Neural progenitor cell (in vitro differentiated cells): ENCODE measurements around the gene SDK1.

ENCODE experiments used
- EZH2 ChIP-seq: fragments of 200-600 bp; sonication (generic); IDR thresholded peaks from 2 replicates; pipeline ENCODE4 v1.6.1; 2017; ENCODE audit warnings: antibody characterized with exemption, mild to moderate bottlenecking, moderate library complexity
- EZH2phosphoT487 ChIP-seq: fragments of 200-600 bp; sonication (generic); IDR thresholded peaks from 2 replicates; pipeline ENCODE4 v1.6.1; 2017; ENCODE audit warnings: antibody characterized with exemption
- TF ChIP-seq, protein P1 (sequence below): fragments of 200-600 bp; sonication (generic); IDR thresholded peaks from 2 replicates; pipeline ENCODE4 v1.5.1; 2017; ENCODE audit warnings: antibody characterized with exemption, mild to moderate bottlenecking

DNA sequence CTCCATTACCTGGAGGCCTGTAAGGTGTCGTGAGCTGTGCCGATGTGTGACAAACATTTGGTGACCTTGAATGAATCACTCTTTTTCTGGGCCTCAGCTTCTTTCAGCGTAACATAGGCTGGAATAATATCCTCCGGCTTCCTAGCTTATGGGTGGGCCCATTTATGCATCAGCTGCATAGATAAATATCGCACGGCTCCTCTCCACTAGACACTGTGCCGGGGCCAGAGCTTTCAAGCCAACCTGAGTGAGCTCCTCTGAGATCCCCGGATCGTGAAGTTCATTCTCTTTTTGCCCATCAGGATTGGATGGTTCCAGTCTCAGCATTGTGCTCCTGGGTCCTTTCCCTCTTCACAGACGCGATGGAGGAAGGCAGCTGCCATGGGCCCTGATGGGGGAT, 806.8 kb downstream of the SDK1 start:
- TF ChIP-seq, protein P1, sequence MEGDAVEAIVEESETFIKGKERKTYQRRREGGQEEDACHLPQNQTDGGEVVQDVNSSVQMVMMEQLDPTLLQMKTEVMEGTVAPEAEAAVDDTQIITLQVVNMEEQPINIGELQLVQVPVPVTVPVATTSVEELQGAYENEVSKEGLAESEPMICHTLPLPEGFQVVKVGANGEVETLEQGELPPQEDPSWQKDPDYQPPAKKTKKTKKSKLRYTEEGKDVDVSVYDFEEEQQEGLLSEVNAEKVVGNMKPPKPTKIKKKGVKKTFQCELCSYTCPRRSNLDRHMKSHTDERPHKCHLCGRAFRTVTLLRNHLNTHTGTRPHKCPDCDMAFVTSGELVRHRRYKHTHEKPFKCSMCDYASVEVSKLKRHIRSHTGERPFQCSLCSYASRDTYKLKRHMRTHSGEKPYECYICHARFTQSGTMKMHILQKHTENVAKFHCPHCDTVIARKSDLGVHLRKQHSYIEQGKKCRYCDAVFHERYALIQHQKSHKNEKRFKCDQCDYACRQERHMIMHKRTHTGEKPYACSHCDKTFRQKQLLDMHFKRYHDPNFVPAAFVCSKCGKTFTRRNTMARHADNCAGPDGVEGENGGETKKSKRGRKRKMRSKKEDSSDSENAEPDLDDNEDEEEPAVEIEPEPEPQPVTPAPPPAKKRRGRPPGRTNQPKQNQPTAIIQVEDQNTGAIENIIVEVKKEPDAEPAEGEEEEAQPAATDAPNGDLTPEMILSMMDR = no peak
- TF ChIP-seq EZH2 (no peak), EZH2phosphoT487 (no peak)
